Fibroblast of lung (primary cell): ENCODE data around the gene NAA15.

Experiments used
- EZH2 ChIP-seq: IDR thresholded peaks from 2 replicates; pipeline ENCODE4 v1.5.1; 2012; ENCODE audit warnings: low read length, control low read depth, mild to moderate bottlenecking; ENCODE audit errors: missing control alignments
- TF ChIP-seq, protein P1 (sequence below), 2 donors: IDR thresholded peaks in 1 of 2; conservative IDR thresholded peaks in 1 of 2; 1 replicate in 1 of 2; 2 replicates in 1 of 2; pipeline ENCODE4 v1.5.1; 2011 to 2012; ENCODE audit warnings: low read length in 2 of 2, control low read depth in 1 of 2, inconsistent platforms in 1 of 2, low read depth in 1 of 2, mild to moderate bottlenecking in 1 of 2

DNA sequence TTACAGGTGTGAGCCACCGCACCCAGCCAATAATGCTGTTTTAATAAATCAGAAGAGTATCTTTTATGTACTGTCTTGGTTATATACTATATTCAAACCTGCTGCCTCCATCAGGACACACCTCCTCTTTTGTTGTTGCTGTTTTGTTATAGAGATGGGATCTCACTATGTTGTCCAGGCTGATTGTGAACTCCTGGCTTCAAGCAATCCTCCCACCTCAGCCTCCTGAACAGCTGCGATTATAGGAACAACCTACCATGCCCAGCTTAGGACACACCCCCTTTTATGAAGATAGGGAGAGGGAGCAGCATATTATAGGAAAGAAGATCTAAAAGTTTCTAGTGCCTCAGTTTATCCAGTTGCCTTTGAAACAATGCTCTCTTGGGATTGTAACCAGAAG lies 90.4 kb downstream of the NAA15 start:
- TF ChIP-seq, protein P1, sequence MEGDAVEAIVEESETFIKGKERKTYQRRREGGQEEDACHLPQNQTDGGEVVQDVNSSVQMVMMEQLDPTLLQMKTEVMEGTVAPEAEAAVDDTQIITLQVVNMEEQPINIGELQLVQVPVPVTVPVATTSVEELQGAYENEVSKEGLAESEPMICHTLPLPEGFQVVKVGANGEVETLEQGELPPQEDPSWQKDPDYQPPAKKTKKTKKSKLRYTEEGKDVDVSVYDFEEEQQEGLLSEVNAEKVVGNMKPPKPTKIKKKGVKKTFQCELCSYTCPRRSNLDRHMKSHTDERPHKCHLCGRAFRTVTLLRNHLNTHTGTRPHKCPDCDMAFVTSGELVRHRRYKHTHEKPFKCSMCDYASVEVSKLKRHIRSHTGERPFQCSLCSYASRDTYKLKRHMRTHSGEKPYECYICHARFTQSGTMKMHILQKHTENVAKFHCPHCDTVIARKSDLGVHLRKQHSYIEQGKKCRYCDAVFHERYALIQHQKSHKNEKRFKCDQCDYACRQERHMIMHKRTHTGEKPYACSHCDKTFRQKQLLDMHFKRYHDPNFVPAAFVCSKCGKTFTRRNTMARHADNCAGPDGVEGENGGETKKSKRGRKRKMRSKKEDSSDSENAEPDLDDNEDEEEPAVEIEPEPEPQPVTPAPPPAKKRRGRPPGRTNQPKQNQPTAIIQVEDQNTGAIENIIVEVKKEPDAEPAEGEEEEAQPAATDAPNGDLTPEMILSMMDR (conservative IDR thresholded peaks at IDR 0.05 in 1 of 2, IDR thresholded peaks at IDR 0.05 in 1 of 2; ENCODE audit: low read depth in 1 of 2, low read length in 2 of 2): no peak
- no peak for TF ChIP-seq EZH2
